Measurements from ENCODE around the gene ELL2. TPM values are rescaled to one million over a fixed set of nuclear protein-coding genes. Genes with fewer than 3 reads are reported as not detected.

The ELL2 gene
- total and polyA plus RNA-seq, 9 of the 15 experiments (the other 6 are each of a cell fraction or from before 2014, with no cell fraction given) = 4.3 to 18.3 (median 14.5) TPM

- no peak for TF ChIP-seq ZNF740 (CRISPR knock-in tag; IDR thresholded peaks at IDR 0.05)
- TF ChIP-seq ZNF740 (tag; IDR thresholded peaks at IDR 0.05) = no peak
- TF ChIP-seq ZNF175 (CRISPR knock-in tag; IDR thresholded peaks at IDR 0.05; ENCODE audit: low read depth) = peak; percentile 73
- TF ChIP-seq FOXA1 (IDR thresholded peaks at IDR 0.05; ENCODE audit: borderline replicate concordance) = no peak
- no peak for TF ChIP-seq ARHGAP35 (IDR thresholded peaks at IDR 0.05; ENCODE audit: partially characterized antibody)
- TF ChIP-seq ZNF592 (IDR thresholded peaks at IDR 0.05) = no peak
- no peak for TF ChIP-seq TSC22D4 (tag; IDR thresholded peaks at IDR 0.05)
- no peak for TF ChIP-seq PYGO2 (tag; IDR thresholded peaks at IDR 0.05)
- peak; percentile 65 for TF ChIP-seq PHB2 (IDR thresholded peaks at IDR 0.05; ENCODE audit: low read depth)
- no peak for TF ChIP-seq ZNF518B (CRISPR knock-in tag; IDR thresholded peaks at IDR 0.05)
- TF ChIP-seq ETV6 (IDR thresholded peaks at IDR 0.05; ENCODE audit: borderline replicate concordance in 1 of 2, low read depth in 2 of 2, low read length in 1 of 2) = no peak
- TF ChIP-seq ETV6 (CRISPR knock-in tag; IDR thresholded peaks at IDR 0.05; ENCODE audit: borderline replicate concordance) = no peak
- TF ChIP-seq CREB3 (tag; conservative IDR thresholded peaks at IDR 0.05; ENCODE audit: low read depth) = no peak
- no peak for TF ChIP-seq SMAD2 (IDR thresholded peaks at IDR 0.05; ENCODE audit: low read depth, low read length)
- no peak for TF ChIP-seq ZNF41 (CRISPR knock-in tag; conservative IDR thresholded peaks at IDR 0.05)
- no peak for TF ChIP-seq ZHX1 (conservative IDR thresholded peaks at IDR 0.05; ENCODE audit: low read length)
These were observed 77.1 kb downstream of the ELL2 start (continued) for GRCh38 chr5:95884511-95884910.

Measured in K562 (cell line).